Suprapubic skin (tissue), 4 donors: ENCODE measurements around the gene WDR91. TPM values are rescaled to one million over a fixed set of nuclear protein-coding genes. Genes with fewer than 3 reads are reported as not detected.
A peak's percentile ranks its signal among the peaks of the same experiment; 100 is the strongest.

Source experiments
- DNase-seq, 2 donors: peaks; one replicate each; pipeline ENCODE4 v3.0.0-alpha.2; 2019; ENCODE audit warnings: low spot score in 2 of 2
- H3K27ac ChIP-seq: fragments of 200-600 bp; sonication (generic); one replicate; pipeline ENCODE4 v1.5.1; 2019
- H3K27me3 ChIP-seq: fragments of 200-600 bp; sonication (generic); one replicate; pipeline ENCODE4 v1.5.1; 2019
- H3K36me3 ChIP-seq: fragments of 200-600 bp; sonication (generic); one replicate; pipeline ENCODE4 v1.5.1; 2019
- H3K4me1 ChIP-seq: fragments of 200-600 bp; sonication (generic); one replicate; pipeline ENCODE4 v1.5.1; 2019
- H3K4me3 ChIP-seq: fragments of 200-600 bp; sonication (generic); one replicate; pipeline ENCODE4 v1.5.1; 2019; ENCODE audit warnings: mild to moderate bottlenecking
- H3K9me3 ChIP-seq: fragments of 200-600 bp; sonication (generic); one replicate; pipeline ENCODE4 v1.5.1; 2019
- CTCF ChIP-seq, 2 donors: fragments of 200-600 bp in 1 of 2; fragments of 450-650 bp in 1 of 2; sonication (generic) in 1 of 2; IDR thresholded peaks; one replicate each; pipeline ENCODE4 v1.5.1; 2016 to 2019; ENCODE audit warnings: antibody characterized with exemption in 2 of 2, mild to moderate bottlenecking in 1 of 2, moderate library complexity in 1 of 2
- EP300 ChIP-seq: sonication (generic); formaldehyde crosslinking; IDR thresholded peaks from one replicate; pipeline ENCODE4 v1.6.1; 2017; ENCODE audit warnings: antibody characterized with exemption
- POLR2A ChIP-seq, 2 donors: fragments of 450-650 bp; IDR thresholded peaks; one replicate each; pipeline ENCODE4 v1.6.1; 2017; ENCODE audit warnings: antibody characterized with exemption in 2 of 2, mild to moderate bottlenecking in 2 of 2, moderate library complexity in 2 of 2
- POLR2AphosphoS5 ChIP-seq, 3 donors: sonication (generic); formaldehyde crosslinking; IDR thresholded peaks; one replicate each; pipeline ENCODE4 v1.6.1; 2017; ENCODE audit warnings: antibody characterized with exemption in 3 of 3
- WGBS: methylation state at CpG from one replicate; pipeline ENCODE4 v1.1.5; 2018; 5-methylcytosine and 5-hydroxymethylcytosine counted together
- total RNA-seq, 4 donors: library from RNA; depleted of rRNA; stranded (reverse); fragments of >200 nt; gene quantifications; one replicate each; pipeline ENCODE4 v1.1.0, GENCODE V29; 2016

The WDR91 gene
- total RNA-seq, 4 donors from 2014 or later = 18.1 to 38.9 (median 29.4) TPM

DNA sequence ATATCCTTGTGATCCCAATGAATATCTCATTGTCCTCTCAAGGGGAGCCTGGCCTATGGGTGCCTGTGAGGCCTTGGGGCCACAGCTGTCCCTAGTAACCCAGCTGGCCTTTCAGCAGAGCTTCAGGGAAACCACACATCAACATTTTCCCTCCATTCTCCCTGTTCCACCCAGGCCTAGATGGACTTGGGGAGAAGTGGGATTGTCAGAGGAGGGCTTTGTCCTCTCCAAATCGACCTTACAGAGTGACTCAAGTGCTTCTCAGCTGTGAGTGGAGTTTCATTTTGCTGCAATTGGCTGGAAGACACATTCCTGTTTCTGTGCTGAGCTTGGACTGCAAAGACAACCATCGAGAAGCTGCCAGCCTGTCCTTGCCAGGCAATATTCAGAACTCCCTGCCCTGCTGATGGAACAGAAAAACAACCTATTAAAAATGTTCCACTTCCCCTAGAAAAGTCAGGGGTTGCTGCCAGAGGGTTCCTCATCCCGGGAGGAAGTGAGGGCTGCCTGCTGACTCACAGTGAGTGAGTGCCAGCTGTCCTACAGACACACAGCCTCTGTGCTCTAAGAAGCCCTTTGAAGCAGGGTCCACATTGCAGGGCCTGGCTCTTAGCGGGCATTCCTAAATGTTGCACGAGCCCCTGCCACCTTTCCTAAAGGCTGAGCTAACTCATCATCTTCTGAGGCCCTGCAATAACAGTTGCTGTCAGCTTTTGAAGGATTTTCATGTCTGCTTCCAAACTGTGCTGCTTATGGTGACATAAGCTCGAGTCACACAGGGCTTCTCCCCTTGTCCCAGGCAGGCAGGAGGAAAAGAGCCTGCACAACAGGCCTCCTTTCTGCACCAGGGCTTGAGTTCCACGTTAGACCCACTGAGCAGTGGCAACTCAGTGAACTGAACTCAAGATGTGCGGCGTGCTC is 42.8 kb upstream of the WDR91 start:
- H3K36me3 ChIP-seq = no peaks in the 10 kb centered on the region
- peak in 1 of 2 donors; percentile 80 for DNase-seq
- H3K4me3 ChIP-seq = no peak overlapping the region
- peak overlapping the region; percentile 76 for H3K27ac ChIP-seq
- no peaks in the 10 kb centered on the region for H3K27me3 ChIP-seq
- TF ChIP-seq POLR2A (IDR thresholded peaks at IDR 0.05) (no peak), POLR2AphosphoS5 (IDR thresholded peaks at IDR 0.05) (no peak), EP300 (no peak), CTCF (IDR thresholded peaks at IDR 0.05) (no peak)
- no peaks in the 10 kb centered on the region for H3K9me3 ChIP-seq
- WGBS = 36% methylated on average over 7 of the region's 9 CpGs
- H3K4me1 ChIP-seq = peaks cover 26% of the 10 kb centered on the region

GRCh38 chr7:135251496-135252391 is 40.4 kb upstream of the WDR91 start:
- no peak overlapping the region for H3K4me3 ChIP-seq
- 91% methylated on average over 2 of the region's 4 CpGs for WGBS
- H3K9me3 ChIP-seq = no peaks in the 10 kb centered on the region
- no peak for TF ChIP-seq POLR2A (IDR thresholded peaks at IDR 0.05)
- TF ChIP-seq EP300 = no peak
- no peak for TF ChIP-seq CTCF (IDR thresholded peaks at IDR 0.05)
- no peak for TF ChIP-seq POLR2AphosphoS5 (IDR thresholded peaks at IDR 0.05)
- no peak overlapping the region for H3K27ac ChIP-seq
- H3K4me1 ChIP-seq = peaks cover 26% of the 10 kb centered on the region
- H3K36me3 ChIP-seq = no peaks in the 10 kb centered on the region
- DNase-seq = no peak
- H3K27me3 ChIP-seq = no peaks in the 10 kb centered on the region

- no peaks in the 10 kb centered on the region for H3K27me3 ChIP-seq
- no peak for TF ChIP-seq POLR2AphosphoS5 (IDR thresholded peaks at IDR 0.05)
- no peak for TF ChIP-seq EP300
- no peak for TF ChIP-seq POLR2A (IDR thresholded peaks at IDR 0.05)
- no peak for TF ChIP-seq CTCF (IDR thresholded peaks at IDR 0.05)
- no peaks in the 10 kb centered on the region for H3K9me3 ChIP-seq
- 93% methylated on average over 3 of the region's 3 CpGs for WGBS
- H3K4me1 ChIP-seq = peaks cover 6% of the 10 kb centered on the region
- no peaks in the 10 kb centered on the region for H3K36me3 ChIP-seq
- H3K4me3 ChIP-seq = no peak overlapping the region
- no peak for DNase-seq
- H3K27ac ChIP-seq = no peak overlapping the region
These were observed 37.2 kb upstream of the WDR91 start for GRCh38 chr7:135248546-135248945.

GRCh38 chr7:135247746-135248471 is 36.6 kb upstream of the WDR91 start:
- Histone ChIP-seq H3K4me3 (no peak overlapping the region), H3K9me3 (no peaks in the 10 kb centered on the region), H3K36me3 (no peaks in the 10 kb centered on the region), H3K4me1 (no peaks in the 10 kb centered on the region), H3K27ac (no peak overlapping the region), H3K27me3 (no peaks in the 10 kb centered on the region)
- WGBS = 95% methylated on average over 18 of the region's 22 CpGs
- TF ChIP-seq CTCF (IDR thresholded peaks at IDR 0.05) (no peak), POLR2A (IDR thresholded peaks at IDR 0.05) (no peak), POLR2AphosphoS5 (IDR thresholded peaks at IDR 0.05) (no peak), EP300 (no peak)
- DNase-seq = no peak
